ENCODE results near the gene PRR30. TPM values are rescaled to one million over a fixed set of nuclear protein-coding genes. Genes with fewer than 3 reads are reported as not detected.

Gene PRR30
- total and polyA plus RNA-seq, 8 donors: not detected

DNA sequence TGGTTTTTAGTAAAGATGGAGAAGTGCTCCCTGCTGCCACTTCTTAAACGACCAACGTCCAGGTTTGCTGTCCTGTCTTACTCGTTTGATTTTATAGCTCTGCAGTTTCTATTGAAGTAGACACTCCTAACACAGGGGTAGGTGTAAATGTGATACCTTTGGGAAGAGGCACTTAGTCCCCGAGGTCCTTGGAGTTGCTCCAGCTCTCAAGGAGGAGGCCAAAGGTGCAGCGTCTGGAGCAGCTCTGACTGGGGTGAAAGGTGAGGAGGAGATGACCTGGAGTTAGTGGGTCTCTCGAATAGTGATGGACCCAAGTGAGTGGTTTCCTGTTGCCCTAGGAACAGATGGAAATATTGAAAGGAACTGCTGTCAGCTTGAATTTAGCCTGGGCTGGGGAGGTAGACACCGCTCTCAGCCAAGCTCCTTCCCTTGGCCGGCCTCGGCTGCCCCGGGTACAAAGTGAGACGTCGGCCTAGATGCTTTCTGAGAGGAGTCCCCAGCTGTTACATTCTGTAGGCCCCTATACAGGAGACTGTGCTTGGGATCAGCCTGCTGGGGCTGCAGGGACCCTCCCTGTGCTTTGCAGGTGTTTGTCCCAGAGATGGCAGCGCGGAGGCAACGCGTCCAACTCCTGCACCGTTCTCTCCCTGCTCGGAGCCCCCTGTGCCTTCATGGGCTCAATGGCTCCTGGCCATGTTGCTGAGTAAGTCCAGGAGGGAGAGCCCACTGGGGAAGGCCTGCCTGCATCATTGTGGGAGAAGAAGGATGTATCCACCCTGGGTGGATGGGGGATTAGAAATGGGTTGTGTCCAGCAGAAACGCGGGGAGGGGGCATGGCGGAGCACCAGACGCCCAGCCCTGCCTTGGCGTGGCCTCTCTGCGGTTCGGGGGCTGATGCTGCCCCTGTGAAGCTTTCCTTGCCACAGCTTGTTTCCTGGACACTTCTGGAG, 47.2 kb downstream of the PRR30 start:
- intact Hi-C loops (cut with DNase I; ENCODE audit: low total_unique reads): no loop called here
- H3K9me3 ChIP-seq: no peaks in the 10 kb centered on the region
- WGBS, 5 donors: 73 to 85% (median 80%) methylated on average over 12 to 25 of the region's 25 CpGs
- no peak for DNase-seq
- peaks cover 0 to 18% (median 0%) of the 10 kb centered on the region in 4 donors for H3K36me3 ChIP-seq
- no peaks in the 10 kb centered on the region for H3K27me3 ChIP-seq
- no peak overlapping the region for H3K4me3 ChIP-seq
- TF ChIP-seq, protein P1, sequence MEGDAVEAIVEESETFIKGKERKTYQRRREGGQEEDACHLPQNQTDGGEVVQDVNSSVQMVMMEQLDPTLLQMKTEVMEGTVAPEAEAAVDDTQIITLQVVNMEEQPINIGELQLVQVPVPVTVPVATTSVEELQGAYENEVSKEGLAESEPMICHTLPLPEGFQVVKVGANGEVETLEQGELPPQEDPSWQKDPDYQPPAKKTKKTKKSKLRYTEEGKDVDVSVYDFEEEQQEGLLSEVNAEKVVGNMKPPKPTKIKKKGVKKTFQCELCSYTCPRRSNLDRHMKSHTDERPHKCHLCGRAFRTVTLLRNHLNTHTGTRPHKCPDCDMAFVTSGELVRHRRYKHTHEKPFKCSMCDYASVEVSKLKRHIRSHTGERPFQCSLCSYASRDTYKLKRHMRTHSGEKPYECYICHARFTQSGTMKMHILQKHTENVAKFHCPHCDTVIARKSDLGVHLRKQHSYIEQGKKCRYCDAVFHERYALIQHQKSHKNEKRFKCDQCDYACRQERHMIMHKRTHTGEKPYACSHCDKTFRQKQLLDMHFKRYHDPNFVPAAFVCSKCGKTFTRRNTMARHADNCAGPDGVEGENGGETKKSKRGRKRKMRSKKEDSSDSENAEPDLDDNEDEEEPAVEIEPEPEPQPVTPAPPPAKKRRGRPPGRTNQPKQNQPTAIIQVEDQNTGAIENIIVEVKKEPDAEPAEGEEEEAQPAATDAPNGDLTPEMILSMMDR (IDR thresholded peaks at IDR 0.05): no peak
- TF ChIP-seq POLR2AphosphoS5 (IDR thresholded peaks at IDR 0.05): no peak
- TF ChIP-seq POLR2A (IDR thresholded peaks at IDR 0.05): no peak
- no peak for TF ChIP-seq EP300 (IDR thresholded peaks at IDR 0.05)
- H3K4me1 ChIP-seq: peaks cover 5 to 41% (median 23%) of the 10 kb centered on the region in 4 donors
- H3K27ac ChIP-seq: no peak overlapping the region

DNA sequence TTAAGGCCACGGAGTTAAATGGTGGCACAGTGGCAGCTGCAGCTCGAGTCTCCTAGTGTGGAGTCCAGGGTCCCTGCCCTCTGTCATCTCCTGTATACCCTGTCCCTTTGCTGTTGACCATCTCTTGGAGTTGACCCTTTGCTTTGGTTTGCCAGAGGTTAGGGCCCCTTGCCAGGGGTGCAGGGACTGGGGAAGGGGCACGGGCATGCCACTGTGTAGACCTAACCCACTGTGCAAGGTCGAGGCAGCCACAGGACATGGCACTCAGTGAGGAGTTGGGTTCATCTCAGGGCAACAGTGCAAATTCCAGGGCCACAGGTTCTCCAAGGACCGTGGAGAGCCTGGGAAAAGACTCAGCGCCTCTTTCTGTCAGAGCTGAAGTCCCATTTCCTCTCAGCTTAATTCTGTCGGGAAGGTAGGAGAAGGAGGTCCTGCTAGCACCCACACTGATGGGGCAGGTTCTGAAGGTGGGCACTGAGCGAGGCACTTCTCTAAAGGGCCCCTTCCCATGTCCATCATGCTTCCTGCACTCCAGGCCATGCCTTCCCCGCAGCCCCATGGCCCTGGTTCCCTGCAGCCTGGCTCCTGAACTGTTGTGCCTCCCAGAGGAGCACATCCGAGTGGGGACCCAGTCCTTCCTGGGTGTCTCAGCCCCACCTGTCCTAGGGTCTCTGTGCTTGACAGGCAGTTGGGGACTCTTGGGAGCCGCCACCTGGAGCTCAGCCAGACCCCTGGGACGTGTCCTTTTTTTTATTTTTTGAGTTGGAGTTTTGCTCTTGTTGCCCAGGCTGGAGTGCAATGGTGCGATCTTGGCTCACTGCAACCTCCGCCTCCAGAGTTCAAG, 49.9 kb downstream of the PRR30 start:
- Histone ChIP-seq H3K9me3 (no peaks in the 10 kb centered on the region), H3K27ac (no peak overlapping the region), H3K4me3 (no peak overlapping the region), H3K36me3 (peaks cover 0 to 12% (median 0%) of the 10 kb centered on the region in 4 donors), H3K4me1 (peaks cover 21 to 51% (median 29%) of the 10 kb centered on the region in 4 donors), H3K27me3 (no peaks in the 10 kb centered on the region)
- WGBS, 5 donors: 88 to 93% (median 91%) methylated on average over 11 to 14 of the region's 14 CpGs
- TF ChIP-seq, protein P1 (IDR thresholded peaks at IDR 0.05): no peak
- no peak for TF ChIP-seq EP300 (IDR thresholded peaks at IDR 0.05)
- TF ChIP-seq POLR2AphosphoS5 (IDR thresholded peaks at IDR 0.05): no peak
- TF ChIP-seq POLR2A (IDR thresholded peaks at IDR 0.05): no peak
- intact Hi-C loops (cut with DNase I; ENCODE audit: low total_unique reads): loop anchor here (10.0 kb wide), 1 partner anchor 55 kb away; the partner anchor contains the start of gene TMEM214
- DNase-seq: no peak

DNA sequence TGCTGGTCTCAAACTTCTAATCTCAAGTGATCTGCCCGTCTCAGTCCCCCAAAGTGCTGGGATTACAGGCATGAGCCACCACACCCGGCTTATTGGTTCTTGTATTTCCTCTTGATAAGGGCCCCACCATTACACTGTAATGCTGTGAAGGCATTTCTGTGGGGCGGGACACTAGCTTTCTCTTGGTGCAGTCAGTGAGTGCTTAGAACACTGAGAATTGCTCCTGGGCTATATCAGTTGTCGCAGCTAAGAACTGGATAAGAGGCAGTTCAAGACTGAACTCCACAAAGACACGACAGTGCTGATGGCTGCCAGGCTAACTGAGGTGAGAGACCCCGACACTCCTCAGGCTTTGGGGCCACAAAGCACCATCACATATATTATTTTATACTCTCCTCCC, 50.6 kb downstream of the PRR30 start:
- intact Hi-C loops (cut with DNase I; ENCODE audit: low total_unique reads): loop anchor here (10.0 kb wide), 1 partner anchor 54 kb away; the partner anchor contains the start of gene TMEM214
- Histone ChIP-seq H3K4me1 (peaks cover 21 to 58% (median 35%) of the 10 kb centered on the region in 4 donors), H3K27me3 (no peaks in the 10 kb centered on the region), H3K27ac (no peak overlapping the region), H3K9me3 (no peaks in the 10 kb centered on the region), H3K36me3 (peaks cover 0 to 6% (median 0%) of the 10 kb centered on the region in 4 donors), H3K4me3 (no peak overlapping the region)
- DNase-seq: no peak
- 65 to 84% (median 73%) methylated on average over 5 to 6 of the region's 6 CpGs for WGBS, 5 donors
- TF ChIP-seq EP300 (IDR thresholded peaks at IDR 0.05) (no peak), POLR2AphosphoS5 (IDR thresholded peaks at IDR 0.05) (no peak), POLR2A (IDR thresholded peaks at IDR 0.05) (no peak)
- TF ChIP-seq, protein P1 (IDR thresholded peaks at IDR 0.05): no peak

Data from stomach (tissue), 9 donors.